CD4-positive, alpha-beta T cell (primary cell): ENCODE data around the gene TFEB. TPM values are rescaled to one million over a fixed set of nuclear protein-coding genes. Genes with fewer than 3 reads are reported as not detected.

Experiments used
- ATAC-seq: fragments of 200-7000 bp; cut with Tn5 transposase; one replicate; pipeline ENCODE4 v1.10.0; 2022; ENCODE audit warnings: mild to moderate bottlenecking; ENCODE audit not compliant: poor library complexity
- CTCF ChIA-PET: fragments of 350-600 bp; sonication (Branson Sonifier 250); formaldehyde crosslinking; loops from one replicate; lab custom pipeline; 2021; ENCODE audit warnings: antibody characterized with exemption, inconsistent platforms; lab: Charles Lee
- POLR2A ChIA-PET: fragments of 350-600 bp; sonication (Branson Sonifier 250); formaldehyde crosslinking; loops from one replicate; lab custom pipeline; 2021; ENCODE audit warnings: antibody characterized with exemption, inconsistent platforms; lab: Charles Lee
- DNase-seq, 14 experiments: peaks; one replicate each; pipeline ENCODE4 v3.0.0-alpha.2; 2013 to 2020; ENCODE audit warnings: mixed read lengths in 2 of 14
- H3K27ac ChIP-seq, 2 donors: one replicate each; pipeline versions ENCODE4 v1.5.1 to v1.7.0; 2013; ENCODE audit warnings: low read length in 2 of 2, low read depth in 1 of 2, mild to moderate bottlenecking in 1 of 2
- H3K27me3 ChIP-seq, 2 experiments: 1 replicate in 1 of 2; 2 replicates in 1 of 2; pipeline versions ENCODE4 v1.6.1 to v1.7.0; 2013; ENCODE audit warnings: low read length in 2 of 2, control low read depth in 1 of 2, mild to moderate bottlenecking in 1 of 2, moderate library complexity in 1 of 2; ENCODE audit not compliant: insufficient read depth in 2 of 2, control insufficient read depth in 1 of 2
- H3K36me3 ChIP-seq: one replicate; pipeline ENCODE4 v1.6.1; 2013; ENCODE audit warnings: low read length, control low read depth; ENCODE audit not compliant: insufficient read depth
- H3K4me1 ChIP-seq: one replicate; pipeline ENCODE4 v1.6.1; 2013; ENCODE audit warnings: low read length, control low read depth; ENCODE audit not compliant: insufficient read depth
- H3K4me3 ChIP-seq: one replicate; pipeline ENCODE4 v1.5.1; 2013; ENCODE audit warnings: mild to moderate bottlenecking, low read length, moderate library complexity
- H3K9me3 ChIP-seq, 2 experiments: 1 replicate in 1 of 2; 2 replicates in 1 of 2; pipeline versions ENCODE4 v1.6.1 to v1.7.0; 2013; ENCODE audit warnings: low read length in 2 of 2, mild to moderate bottlenecking in 2 of 2, control low read depth in 1 of 2, moderate library complexity in 1 of 2; ENCODE audit not compliant: control insufficient read depth in 1 of 2, insufficient read depth in 1 of 2
- H3K27ac Mint-ChIP-seq: one replicate; pipeline ENCODE4 v1.8.0; 2020; ENCODE audit warnings: mixed read lengths
- H3K27me3 Mint-ChIP-seq: one replicate; pipeline ENCODE4 v1.8.0; 2021; ENCODE audit warnings: mixed read lengths
- H3K36me3 Mint-ChIP-seq: one replicate; pipeline ENCODE4 v1.8.0; 2021; ENCODE audit warnings: low read depth, mixed read lengths
- H3K4me1 Mint-ChIP-seq: one replicate; pipeline ENCODE4 v1.8.0; 2021; ENCODE audit warnings: low read depth, mixed read lengths
- H3K4me3 Mint-ChIP-seq: one replicate; pipeline ENCODE4 v1.8.0; 2020; ENCODE audit warnings: mild to moderate bottlenecking, mixed read lengths
- H3K9me3 Mint-ChIP-seq: one replicate; pipeline ENCODE4 v1.8.0; 2020; ENCODE audit warnings: mixed read lengths
- intact Hi-C, 2 experiments: fragments of 100-400 bp; cut with DNase I in 1 of 2; cut with micrococcal nuclease in 1 of 2; formaldehyde crosslinking; loops; one replicate each; pipeline versions ENCODE4 v1.15.1 to v1.9.0; 2023 to 2025; cut with DNase I, micrococcal nuclease
- total RNA-seq, 174 experiments: library from RNA in 2 of 174; stranded (reverse) in 2 of 174; gene quantifications; one replicate each; pipeline ENCODE4 v1.2.3 and lab custom pipeline; 2021 to 2026
- TF ChIP-seq, protein P1 (sequence below): fragments of 200-600 bp; IDR thresholded peaks from one replicate; pipeline ENCODE4 v1.8.0; 2022; ENCODE audit warnings: antibody characterized with exemption, mild to moderate bottlenecking

Gene TFEB
- total RNA-seq, 2 experiments from 2014 or later, result 23.8 to 24.1 TPM

DNA sequence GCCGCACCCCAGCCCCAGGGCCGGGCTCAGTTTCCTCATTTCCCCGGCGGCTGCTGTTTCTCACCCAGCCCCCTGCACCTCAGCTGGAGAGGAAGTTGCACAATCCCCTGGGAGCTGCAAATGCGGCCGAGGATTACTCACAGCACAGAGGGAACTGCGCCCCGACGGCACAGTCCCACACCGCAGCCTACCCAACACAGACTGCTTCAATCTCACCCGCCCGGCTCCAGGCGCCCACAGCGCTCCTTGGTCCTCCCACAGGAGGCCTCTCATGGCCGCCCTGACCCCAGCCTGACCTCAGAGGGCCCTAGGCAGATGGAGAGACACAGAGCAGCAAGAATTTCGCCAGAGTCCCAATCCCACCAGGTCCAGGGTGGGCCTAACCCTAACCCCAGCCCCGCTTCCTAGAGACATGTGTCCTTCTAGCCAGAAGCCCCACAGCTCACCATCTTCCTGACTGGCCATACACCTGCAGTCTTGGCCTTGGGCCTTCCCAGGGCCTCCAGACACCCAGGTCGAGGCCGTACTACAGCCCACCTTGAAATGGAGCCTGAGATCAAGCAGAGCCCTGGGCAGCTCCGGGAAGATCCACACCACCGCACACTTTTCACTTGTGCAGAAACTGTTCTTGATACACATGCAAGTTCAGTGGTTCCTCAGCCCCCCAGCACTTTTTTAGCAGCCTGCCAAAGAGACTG, 11.7 kb downstream of the TFEB start:
- Histone ChIP-seq H3K36me3 (peaks cover 5% of the 10 kb centered on the region), H3K27me3 (no peaks in the 10 kb centered on the region), H3K27ac (no peak overlapping the region), H3K4me1 (peaks cover 46% of the 10 kb centered on the region), H3K9me3 (no peaks in the 10 kb centered on the region), H3K4me3 (no peak overlapping the region)
- no peaks in the 10 kb centered on the region for H3K36me3 Mint-ChIP-seq
- intact Hi-C loops, result no loop called here
- ATAC-seq (peak; percentile 34), DNase-seq (peak in 3 of 14 experiments; percentile 29 to 76 (median 73))
- H3K27ac Mint-ChIP-seq, result no peak overlapping the region
- no peaks in the 10 kb centered on the region for H3K27me3 Mint-ChIP-seq
- CTCF ChIA-PET, result no interaction called here
- TF ChIP-seq, protein P1, sequence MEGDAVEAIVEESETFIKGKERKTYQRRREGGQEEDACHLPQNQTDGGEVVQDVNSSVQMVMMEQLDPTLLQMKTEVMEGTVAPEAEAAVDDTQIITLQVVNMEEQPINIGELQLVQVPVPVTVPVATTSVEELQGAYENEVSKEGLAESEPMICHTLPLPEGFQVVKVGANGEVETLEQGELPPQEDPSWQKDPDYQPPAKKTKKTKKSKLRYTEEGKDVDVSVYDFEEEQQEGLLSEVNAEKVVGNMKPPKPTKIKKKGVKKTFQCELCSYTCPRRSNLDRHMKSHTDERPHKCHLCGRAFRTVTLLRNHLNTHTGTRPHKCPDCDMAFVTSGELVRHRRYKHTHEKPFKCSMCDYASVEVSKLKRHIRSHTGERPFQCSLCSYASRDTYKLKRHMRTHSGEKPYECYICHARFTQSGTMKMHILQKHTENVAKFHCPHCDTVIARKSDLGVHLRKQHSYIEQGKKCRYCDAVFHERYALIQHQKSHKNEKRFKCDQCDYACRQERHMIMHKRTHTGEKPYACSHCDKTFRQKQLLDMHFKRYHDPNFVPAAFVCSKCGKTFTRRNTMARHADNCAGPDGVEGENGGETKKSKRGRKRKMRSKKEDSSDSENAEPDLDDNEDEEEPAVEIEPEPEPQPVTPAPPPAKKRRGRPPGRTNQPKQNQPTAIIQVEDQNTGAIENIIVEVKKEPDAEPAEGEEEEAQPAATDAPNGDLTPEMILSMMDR, result no peak
- peaks cover 10% of the 10 kb centered on the region for H3K4me1 Mint-ChIP-seq
- POLR2A ChIA-PET, result interaction anchor here (1.0 kb wide), 1 partner anchor 10 kb away, joined by 4 read pairs; no protein-coding TSS in a partner anchor
- no peaks in the 10 kb centered on the region for H3K9me3 Mint-ChIP-seq
- H3K4me3 Mint-ChIP-seq, result no peak overlapping the region

DNA sequence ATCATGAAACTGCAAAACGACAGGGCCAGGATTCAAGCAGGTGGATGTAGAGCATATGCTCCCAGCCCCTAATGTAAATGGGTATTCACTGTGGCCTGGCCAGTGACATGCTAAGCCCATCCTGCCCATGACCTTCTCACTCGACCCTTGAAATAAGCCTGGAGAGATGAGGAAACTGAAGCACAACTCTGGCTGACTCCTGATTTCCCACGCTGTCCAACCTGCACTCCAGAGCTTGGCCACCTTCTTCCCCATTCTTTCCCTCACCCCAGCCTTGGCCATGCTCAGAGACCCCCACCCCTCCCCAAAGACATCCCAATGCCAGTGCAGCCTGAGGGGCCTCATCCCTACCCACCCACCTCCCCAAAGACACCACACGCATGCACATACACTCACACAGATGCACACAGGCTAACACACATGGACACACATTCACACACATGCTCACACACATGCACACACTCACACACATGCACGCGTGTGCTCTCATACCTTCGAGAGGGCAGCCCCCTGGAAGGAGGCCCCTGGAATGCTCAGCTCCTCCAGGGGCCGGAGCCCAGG, 12.4 kb downstream of the TFEB start:
- no peaks in the 10 kb centered on the region for H3K27me3 Mint-ChIP-seq
- H3K27ac ChIP-seq, result no peak overlapping the region
- no peaks in the 10 kb centered on the region for H3K27me3 ChIP-seq
- POLR2A ChIA-PET, result no interaction called here
- H3K36me3 Mint-ChIP-seq, result no peaks in the 10 kb centered on the region
- no peak overlapping the region for H3K27ac Mint-ChIP-seq
- TF ChIP-seq, protein P1, result no peak
- CTCF ChIA-PET, result no interaction called here
- ATAC-seq (no peak), DNase-seq (no peak)
- H3K4me3 ChIP-seq, result no peak overlapping the region
- H3K9me3 ChIP-seq, result no peaks in the 10 kb centered on the region
- H3K4me1 Mint-ChIP-seq, result peaks cover 7% of the 10 kb centered on the region
- H3K4me3 Mint-ChIP-seq, result no peak overlapping the region
- peaks cover 40% of the 10 kb centered on the region for H3K4me1 ChIP-seq
- peaks cover 5% of the 10 kb centered on the region for H3K36me3 ChIP-seq
- H3K9me3 Mint-ChIP-seq, result no peaks in the 10 kb centered on the region
- intact Hi-C loops, result no loop called here

DNA sequence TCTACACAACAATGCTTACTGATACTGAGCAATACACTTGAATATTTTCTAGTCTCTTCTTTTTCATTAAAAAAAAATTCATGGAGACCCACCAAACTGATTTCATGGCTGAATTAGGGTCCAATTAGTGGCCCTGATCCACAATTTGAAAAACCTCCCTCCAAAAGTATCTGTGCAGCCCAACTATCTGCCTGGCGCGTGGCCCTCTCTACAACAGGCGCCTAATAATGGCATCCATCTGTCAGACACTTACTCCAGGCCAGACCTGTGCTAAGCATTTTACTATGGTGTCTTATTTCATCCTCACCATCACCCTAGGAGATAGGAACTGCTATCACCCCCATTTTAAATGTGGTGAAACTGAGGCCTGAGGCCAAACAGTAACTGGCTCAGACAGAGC, 14.0 kb downstream of the TFEB start:
- no peak for DNase-seq
- no peaks in the 10 kb centered on the region for H3K27me3 Mint-ChIP-seq
- peaks cover 24% of the 10 kb centered on the region for H3K4me1 ChIP-seq
- TF ChIP-seq, protein P1, result no peak
- no peak for ATAC-seq
- H3K36me3 Mint-ChIP-seq, result no peaks in the 10 kb centered on the region
- CTCF ChIA-PET, result no interaction called here
- no peak overlapping the region for H3K27ac Mint-ChIP-seq
- H3K4me3 ChIP-seq, result no peak overlapping the region
- no peak overlapping the region for H3K27ac ChIP-seq
- no peaks in the 10 kb centered on the region for H3K9me3 Mint-ChIP-seq
- H3K9me3 ChIP-seq, result no peaks in the 10 kb centered on the region
- H3K27me3 ChIP-seq, result no peaks in the 10 kb centered on the region
- peaks cover 7% of the 10 kb centered on the region for H3K36me3 ChIP-seq
- peaks cover 8% of the 10 kb centered on the region for H3K4me1 Mint-ChIP-seq
- POLR2A ChIA-PET, result no interaction called here
- H3K4me3 Mint-ChIP-seq, result no peak overlapping the region
- intact Hi-C loops, result no loop called here
